ENCODE results near the gene PAX4.
A peak's percentile ranks its signal among the peaks of the same experiment; 100 is the strongest.

The PAX4 gene

DNA sequence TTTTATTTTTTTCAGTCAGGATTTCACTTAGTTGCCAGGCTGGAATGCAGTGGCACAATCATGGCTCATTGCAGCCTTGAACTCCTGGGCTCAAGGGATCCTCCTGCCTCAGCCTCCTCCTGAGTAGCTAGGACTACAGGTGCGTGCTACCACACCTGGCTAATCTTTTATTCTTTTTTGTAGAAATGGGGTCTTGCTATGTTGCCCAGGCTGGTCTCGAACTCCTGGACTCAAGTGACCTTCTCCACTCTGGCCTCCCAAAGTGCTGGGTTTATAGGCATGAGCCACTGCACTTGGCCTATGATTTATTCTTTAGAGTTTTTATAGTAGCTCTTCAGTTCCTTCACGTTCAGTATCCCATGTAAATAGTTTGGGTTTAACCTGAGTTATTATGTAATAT is 39.6 kb upstream of the PAX4 start:
- H3K4me3 ChIP-seq (ENCODE audit: low read length): no peak overlapping the region
- no peak overlapping the region for H3K4me2 ChIP-seq (ENCODE audit: low read length)
- no peak overlapping the region for H2BK120ac ChIP-seq (ENCODE audit: low read depth, low read length)
- no peak overlapping the region for H3K4ac ChIP-seq (ENCODE audit: low read depth, low read length)
- DNase-seq: no peak
- no peak overlapping the region for H3K23ac ChIP-seq (ENCODE audit: low read length)
- H3K27ac ChIP-seq (ENCODE audit: low read depth, low read length): no peak overlapping the region
- H3K36me3 ChIP-seq (ENCODE audit: control insufficient read depth, insufficient read depth, low read length): no peaks in the 10 kb centered on the region
- no peaks in the 10 kb centered on the region for H3K27me3 ChIP-seq (ENCODE audit: insufficient read depth, low read length, poor library complexity)
- no peak overlapping the region for H3K56ac ChIP-seq (ENCODE audit: low read length)
- H2BK15ac ChIP-seq (replicated peaks; ENCODE audit: low read depth): no peak overlapping the region
- peaks cover 7% of the 10 kb centered on the region for H3K4me1 ChIP-seq (ENCODE audit: control insufficient read depth, low read depth, low read length)
- H3K9ac ChIP-seq (ENCODE audit: low read length): no peak overlapping the region
- no CpG with 5 or more reads among the region's 3 CpGs for WGBS (ENCODE audit: extremely low coverage, insufficient coverage, low lambda C conversion rate)
- H3K18ac ChIP-seq (ENCODE audit: low read length): no peak overlapping the region
- H2BK5ac ChIP-seq (ENCODE audit: low read length): no peak overlapping the region
- H4K5ac ChIP-seq (ENCODE audit: low read length): no peak overlapping the region
- H3K79me2 ChIP-seq (ENCODE audit: control insufficient read depth, insufficient read depth, low read length): peaks cover 92% of the 10 kb centered on the region
- H3K79me1 ChIP-seq (ENCODE audit: low read length): peaks cover 18% of the 10 kb centered on the region
- H2AK5ac ChIP-seq (ENCODE audit: low read length): no peak overlapping the region
- no peak overlapping the region for H4K8ac ChIP-seq (ENCODE audit: low read depth, low read length)

DNA sequence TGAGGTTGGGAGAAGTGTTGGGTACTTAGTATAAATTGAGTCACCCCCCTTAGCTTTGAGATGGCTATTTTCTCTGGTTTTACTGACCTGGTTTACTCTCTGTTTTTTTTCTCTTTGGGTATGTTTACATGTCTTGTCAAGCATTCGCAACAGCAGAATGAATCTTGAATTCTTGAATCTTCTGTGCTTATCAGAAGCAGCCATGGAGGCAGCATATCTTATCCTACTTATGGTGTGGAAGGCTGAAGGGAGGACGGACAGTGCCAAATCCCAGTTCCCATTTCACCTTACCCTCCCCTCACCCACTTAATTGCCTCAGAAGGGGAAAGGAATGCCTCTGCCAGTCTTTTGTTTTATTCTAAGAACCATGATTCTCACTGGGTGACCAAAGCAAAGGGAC is 37.8 kb upstream of the PAX4 start:
- H3K4me3 ChIP-seq (ENCODE audit: low read length): no peak overlapping the region
- H4K5ac ChIP-seq (ENCODE audit: low read length): no peak overlapping the region
- no peak overlapping the region for H3K23ac ChIP-seq (ENCODE audit: low read length)
- no peak overlapping the region for H3K4ac ChIP-seq (ENCODE audit: low read depth, low read length)
- no peak overlapping the region for H2BK5ac ChIP-seq (ENCODE audit: low read length)
- no peaks in the 10 kb centered on the region for H3K27me3 ChIP-seq (ENCODE audit: insufficient read depth, low read length, poor library complexity)
- WGBS (ENCODE audit: extremely low coverage, insufficient coverage, low lambda C conversion rate): no CpG with 5 or more reads among the region's 2 CpGs
- no peak overlapping the region for H2BK120ac ChIP-seq (ENCODE audit: low read depth, low read length)
- peaks cover 18% of the 10 kb centered on the region for H3K79me1 ChIP-seq (ENCODE audit: low read length)
- no peak overlapping the region for H2AK5ac ChIP-seq (ENCODE audit: low read length)
- H3K36me3 ChIP-seq (ENCODE audit: control insufficient read depth, insufficient read depth, low read length): no peaks in the 10 kb centered on the region
- H3K79me2 ChIP-seq (ENCODE audit: control insufficient read depth, insufficient read depth, low read length): peaks cover 80% of the 10 kb centered on the region
- H3K4me2 ChIP-seq (ENCODE audit: low read length): no peak overlapping the region
- no peak overlapping the region for H4K8ac ChIP-seq (ENCODE audit: low read depth, low read length)
- no peak overlapping the region for H3K9ac ChIP-seq (ENCODE audit: low read length)
- DNase-seq: no peak
- peaks cover 7% of the 10 kb centered on the region for H3K4me1 ChIP-seq (ENCODE audit: control insufficient read depth, low read depth, low read length)
- H3K18ac ChIP-seq (ENCODE audit: low read length): no peak overlapping the region
- no peak overlapping the region for H3K27ac ChIP-seq (ENCODE audit: low read depth, low read length)
- H2BK15ac ChIP-seq (replicated peaks; ENCODE audit: low read depth): no peak overlapping the region
- no peak overlapping the region for H3K56ac ChIP-seq (ENCODE audit: low read length)

GRCh38 chr7:127654404-127655394 is 36.8 kb upstream of the PAX4 start:
- Histone ChIP-seq H3K56ac (ENCODE audit: low read length) (peak overlapping the region; percentile 68), H3K9ac (ENCODE audit: low read length) (peak overlapping the region; percentile 46), H3K36me3 (ENCODE audit: control insufficient read depth, insufficient read depth, low read length) (no peaks in the 10 kb centered on the region), H3K27ac (ENCODE audit: low read depth, low read length) (no peak overlapping the region), H3K23ac (ENCODE audit: low read length) (no peak overlapping the region), H3K79me2 (ENCODE audit: control insufficient read depth, insufficient read depth, low read length) (peaks cover 71% of the 10 kb centered on the region), H4K5ac (ENCODE audit: low read length) (no peak overlapping the region), H3K18ac (ENCODE audit: low read length) (no peak overlapping the region), H3K4ac (ENCODE audit: low read depth, low read length) (no peak overlapping the region), H2AK5ac (ENCODE audit: low read length) (no peak overlapping the region), H4K8ac (ENCODE audit: low read depth, low read length) (no peak overlapping the region), H3K4me1 (ENCODE audit: control insufficient read depth, low read depth, low read length) (peaks cover 7% of the 10 kb centered on the region), H3K4me2 (ENCODE audit: low read length) (peak overlapping the region; percentile 57), H3K4me3 (ENCODE audit: low read length) (no peak overlapping the region), H2BK15ac (replicated peaks; ENCODE audit: low read depth) (no peak overlapping the region), H2BK5ac (ENCODE audit: low read length) (no peak overlapping the region), H3K79me1 (ENCODE audit: low read length) (peaks cover 14% of the 10 kb centered on the region), H3K27me3 (ENCODE audit: insufficient read depth, low read length, poor library complexity) (no peaks in the 10 kb centered on the region), H2BK120ac (ENCODE audit: low read depth, low read length) (no peak overlapping the region)
- WGBS (ENCODE audit: extremely low coverage, insufficient coverage, low lambda C conversion rate): no CpG with 5 or more reads among the region's 5 CpGs
- no peak for DNase-seq

- H4K8ac ChIP-seq (ENCODE audit: low read depth, low read length): no peak overlapping the region
- H2AK5ac ChIP-seq (ENCODE audit: low read length): no peak overlapping the region
- peak overlapping the region; percentile 99 for H3K4me3 ChIP-seq (ENCODE audit: low read length)
- no peak overlapping the region for H3K18ac ChIP-seq (ENCODE audit: low read length)
- H2BK5ac ChIP-seq (ENCODE audit: low read length): no peak overlapping the region
- H3K23ac ChIP-seq (ENCODE audit: low read length): no peak overlapping the region
- H3K4ac ChIP-seq (ENCODE audit: low read depth, low read length): no peak overlapping the region
- H3K4me2 ChIP-seq (ENCODE audit: low read length): peak overlapping the region; percentile 57
- H2BK120ac ChIP-seq (ENCODE audit: low read depth, low read length): no peak overlapping the region
- H3K56ac ChIP-seq (ENCODE audit: low read length): no peak overlapping the region
- H3K79me1 ChIP-seq (ENCODE audit: low read length): peaks cover 11% of the 10 kb centered on the region
- no peak for DNase-seq
- H3K79me2 ChIP-seq (ENCODE audit: control insufficient read depth, insufficient read depth, low read length): peaks cover 60% of the 10 kb centered on the region
- no peak overlapping the region for H2BK15ac ChIP-seq (replicated peaks; ENCODE audit: low read depth)
- peaks cover 7% of the 10 kb centered on the region for H3K4me1 ChIP-seq (ENCODE audit: control insufficient read depth, low read depth, low read length)
- no peaks in the 10 kb centered on the region for H3K36me3 ChIP-seq (ENCODE audit: control insufficient read depth, insufficient read depth, low read length)
- no peak overlapping the region for H3K27ac ChIP-seq (ENCODE audit: low read depth, low read length)
- peak overlapping the region; percentile 100 for H3K9ac ChIP-seq (ENCODE audit: low read length)
- no CpG with 5 or more reads among the region's 4 CpGs for WGBS (ENCODE audit: extremely low coverage, insufficient coverage, low lambda C conversion rate)
- H3K27me3 ChIP-seq (ENCODE audit: insufficient read depth, low read length, poor library complexity): no peaks in the 10 kb centered on the region
- H4K5ac ChIP-seq (ENCODE audit: low read length): no peak overlapping the region
These were observed 35.5 kb upstream of the PAX4 start for GRCh38 chr7:127653396-127653795.

DNA sequence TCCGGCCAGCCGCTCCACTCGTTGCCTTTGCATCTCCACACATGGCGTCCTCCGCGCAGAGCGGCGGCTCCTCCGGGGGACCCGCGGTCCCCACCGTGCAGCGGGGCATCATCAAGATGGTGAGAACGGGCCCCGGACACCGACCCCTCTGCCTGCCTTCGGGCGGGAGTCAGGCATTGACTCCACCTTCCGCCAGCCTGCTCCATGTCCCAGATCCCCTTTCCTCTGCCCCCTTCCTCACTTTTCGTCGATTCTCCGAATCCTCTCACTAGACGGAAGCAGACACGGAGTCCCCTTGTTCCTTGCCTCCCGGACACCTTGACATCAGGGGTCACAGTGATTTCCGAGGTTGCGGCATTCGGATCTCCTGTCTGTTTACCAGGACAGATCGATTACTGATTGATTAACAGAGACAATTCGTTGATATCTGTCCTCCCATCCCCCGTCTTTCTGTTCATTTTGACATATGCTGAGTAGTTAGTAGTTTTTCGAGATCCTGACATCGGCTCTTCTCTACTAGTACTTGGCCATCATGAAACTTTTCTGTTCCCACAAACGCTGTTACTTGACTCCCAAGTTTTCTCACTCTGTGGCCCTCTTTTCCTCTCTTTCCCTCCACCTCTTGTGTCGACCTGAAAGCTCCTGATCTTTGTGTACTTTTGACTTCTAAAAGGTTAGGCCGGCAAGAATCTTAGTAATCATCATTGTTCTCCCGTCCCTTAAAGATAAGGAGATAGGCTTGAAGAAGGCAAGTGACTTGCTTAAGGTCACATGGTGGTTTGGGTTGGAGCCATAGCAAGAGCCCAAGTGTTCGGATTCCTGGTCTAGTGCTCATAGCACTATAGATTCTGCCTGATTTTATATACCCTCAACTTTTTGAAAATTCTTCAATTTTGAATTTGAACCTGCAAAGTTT is 34.6 kb upstream of the PAX4 start:
- Histone ChIP-seq H4K5ac (ENCODE audit: low read length) (no peak overlapping the region), H3K36me3 (ENCODE audit: control insufficient read depth, insufficient read depth, low read length) (no peaks in the 10 kb centered on the region), H3K23ac (ENCODE audit: low read length) (peak overlapping the region; percentile 68), H2BK5ac (ENCODE audit: low read length) (peak overlapping the region; percentile 81), H2BK15ac (replicated peaks; ENCODE audit: low read depth) (no peak overlapping the region), H2AK5ac (ENCODE audit: low read length) (peak overlapping the region; percentile 35), H3K79me2 (ENCODE audit: control insufficient read depth, insufficient read depth, low read length) (peaks cover 53% of the 10 kb centered on the region), H3K4me2 (ENCODE audit: low read length) (peak overlapping the region; percentile 91), H3K9ac (ENCODE audit: low read length) (peak overlapping the region; percentile 100), H2BK120ac (ENCODE audit: low read depth, low read length) (no peak overlapping the region), H3K27ac (ENCODE audit: low read depth, low read length) (peak overlapping the region; percentile 49), H3K4me1 (ENCODE audit: control insufficient read depth, low read depth, low read length) (peaks cover 7% of the 10 kb centered on the region), H3K79me1 (ENCODE audit: low read length) (peaks cover 11% of the 10 kb centered on the region), H3K4ac (ENCODE audit: low read depth, low read length) (peak overlapping the region; percentile 74), H3K27me3 (ENCODE audit: insufficient read depth, low read length, poor library complexity) (no peaks in the 10 kb centered on the region), H3K18ac (ENCODE audit: low read length) (no peak overlapping the region), H3K56ac (ENCODE audit: low read length) (peak overlapping the region; percentile 100), H3K4me3 (ENCODE audit: low read length) (peak overlapping the region; percentile 99), H4K8ac (ENCODE audit: low read depth, low read length) (no peak overlapping the region)
- no CpG with 5 or more reads among the region's 38 CpGs for WGBS (ENCODE audit: extremely low coverage, insufficient coverage, low lambda C conversion rate)
- DNase-seq: peak; percentile 60

Measured in mesendoderm (in vitro differentiated cells).